GM18909 (cell line): ENCODE data around the gene IFNL3.
"Not testable (repeated sequence)": the region's sequence is repeated elsewhere in the genome, so short reads cannot be mapped to it uniquely, and the experiment has no call there.

Experiments
- ATAC-seq: cut with Tn5 transposase; IDR thresholded peaks from one replicate; pipeline ENCODE4 v1.9.1; 2021; ENCODE audit warnings: mild to moderate bottlenecking; ENCODE audit not compliant: unreplicated experiment, poor library complexity

Gene IFNL3

GRCh38 chr19:39218230-39219007 lies 26.4 kb downstream of the IFNL3 start:
- no peak for ATAC-seq

- ATAC-seq: no peak
These were observed 27.7 kb downstream of the IFNL3 start for GRCh38 chr19:39217094-39217493.

DNA sequence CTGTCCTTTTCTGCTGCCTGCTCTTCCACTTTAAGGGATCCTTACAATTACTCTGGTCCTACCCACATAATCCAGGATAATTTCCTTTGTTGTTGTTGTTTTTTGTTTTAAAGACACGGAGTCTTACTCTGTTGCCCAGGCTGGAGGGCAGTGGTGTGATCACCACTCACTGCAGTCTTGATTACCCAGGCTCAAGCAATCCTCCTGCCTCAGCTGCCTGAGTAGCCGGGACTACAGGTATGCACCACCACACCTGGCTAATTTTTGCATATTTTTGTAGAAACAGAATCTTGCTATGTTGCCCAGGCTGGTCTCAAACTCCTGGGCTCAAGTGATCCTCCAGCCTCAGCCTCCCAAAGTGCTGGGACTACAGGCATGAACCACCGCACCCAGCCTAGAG lies 29.5 kb downstream of the IFNL3 start:
- not testable (repeated sequence) for ATAC-seq

GRCh38 chr19:39212375-39212742 lies 32.4 kb downstream of the IFNL3 start:
- ATAC-seq: no peak

DNA sequence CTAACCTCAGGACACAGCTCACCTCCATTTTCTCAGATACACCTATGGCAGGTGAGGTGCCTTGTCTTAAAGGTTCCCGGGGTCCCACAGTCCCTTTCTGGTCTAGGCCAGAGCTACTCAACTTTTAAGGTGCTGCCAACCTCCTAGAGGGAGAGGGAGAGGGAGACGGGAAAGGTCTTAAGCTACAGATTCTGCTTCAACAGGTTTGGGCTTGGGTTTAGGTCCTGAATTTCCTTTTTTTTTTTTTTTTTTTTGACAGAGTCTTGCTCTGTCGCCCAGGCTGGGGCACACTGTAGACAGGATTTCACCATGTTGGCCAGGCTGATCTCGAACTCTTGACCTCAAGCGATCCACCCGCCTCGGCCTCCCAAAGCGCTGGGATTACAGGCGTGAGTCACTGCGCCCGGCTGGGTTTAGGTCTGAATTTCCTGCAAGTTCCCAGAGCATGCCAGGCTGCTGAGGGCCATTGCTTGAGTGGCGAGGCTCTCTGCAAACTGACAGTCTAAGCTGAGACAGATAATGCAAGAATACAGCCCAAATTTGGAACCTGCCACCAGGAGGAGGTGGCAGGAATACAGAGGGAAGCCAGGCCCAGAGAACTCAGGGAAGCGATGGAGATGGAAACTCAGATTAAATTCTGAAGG lies 33.0 kb downstream of the IFNL3 start:
- ATAC-seq: no peak

DNA sequence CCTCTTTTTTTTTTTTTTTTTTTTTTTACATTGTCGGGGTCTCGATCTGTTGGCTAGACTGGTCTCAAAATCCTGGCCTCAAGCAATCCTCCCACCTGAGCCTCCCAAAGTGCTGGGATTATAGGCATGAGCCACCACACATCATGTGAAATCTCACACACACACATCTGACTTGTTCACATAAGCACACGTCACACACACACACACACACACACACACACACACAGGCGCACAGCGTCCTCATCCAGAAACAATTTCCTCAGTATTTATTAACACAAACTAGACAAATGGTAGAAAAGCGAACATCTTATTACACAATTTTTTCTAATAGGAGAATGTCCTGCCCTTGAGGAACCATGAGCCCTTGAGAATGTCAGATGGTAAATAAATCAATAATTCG lies 35.6 kb downstream of the IFNL3 start:
- no peak for ATAC-seq

GRCh38 chr19:39208175-39208795 lies 36.5 kb downstream of the IFNL3 start:
- no peak for ATAC-seq

- no peak for ATAC-seq
These were observed 37.4 kb downstream of the IFNL3 start for GRCh38 chr19:39207293-39207836.

DNA sequence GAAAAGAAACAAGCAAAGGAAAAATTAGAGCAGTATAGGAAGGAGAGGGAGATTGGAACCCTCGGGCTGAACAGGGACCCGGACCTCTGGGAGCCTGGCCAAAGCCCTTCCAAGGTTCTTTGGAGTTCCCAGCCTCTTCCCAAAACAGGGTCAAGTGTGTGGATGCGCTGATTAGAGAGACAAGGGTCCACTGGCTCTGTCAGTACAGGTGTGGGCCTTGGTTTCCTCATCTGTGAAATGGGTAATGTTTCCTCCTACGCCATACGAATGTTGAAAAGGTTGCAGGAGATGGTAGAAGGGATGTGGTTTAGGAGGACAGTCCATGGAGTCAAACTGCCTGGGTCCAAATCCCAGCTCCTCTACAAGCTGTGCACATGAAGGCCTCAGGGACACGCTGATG lies 38.7 kb downstream of the IFNL3 start:
- ATAC-seq: no peak

GRCh38 chr19:39205449-39205764 lies 39.4 kb downstream of the IFNL3 start:
- ATAC-seq: no peak

GRCh38 chr19:39203372-39204341 lies 41.1 kb downstream of the IFNL3 start, which contains the start of gene SYCN:
Gene SYCN, minus strand, starts transcription at chr19:39204263. Its CDS starts 9 bp downstream, at chr19:39204254.
- ATAC-seq: no peak

DNA sequence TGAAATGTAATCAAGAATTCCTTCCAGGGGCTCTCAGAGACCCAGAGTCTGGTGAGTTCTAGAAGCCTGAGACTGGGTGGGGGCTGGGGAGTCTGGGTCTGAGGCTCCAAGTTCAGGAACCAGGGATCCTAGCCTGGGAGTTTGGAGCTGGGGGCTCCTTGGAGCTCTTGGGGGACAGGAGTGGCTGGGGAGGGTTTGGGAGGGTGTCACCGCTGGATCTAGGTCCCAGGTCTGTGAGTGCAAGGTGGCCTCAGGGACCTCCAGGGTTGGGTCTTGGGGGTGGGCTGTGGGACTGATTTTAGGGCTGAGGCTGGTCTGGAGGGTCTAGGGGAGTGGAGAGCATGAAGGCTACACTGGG lies 41.8 kb downstream of the IFNL3 start:
- no peak for ATAC-seq

DNA sequence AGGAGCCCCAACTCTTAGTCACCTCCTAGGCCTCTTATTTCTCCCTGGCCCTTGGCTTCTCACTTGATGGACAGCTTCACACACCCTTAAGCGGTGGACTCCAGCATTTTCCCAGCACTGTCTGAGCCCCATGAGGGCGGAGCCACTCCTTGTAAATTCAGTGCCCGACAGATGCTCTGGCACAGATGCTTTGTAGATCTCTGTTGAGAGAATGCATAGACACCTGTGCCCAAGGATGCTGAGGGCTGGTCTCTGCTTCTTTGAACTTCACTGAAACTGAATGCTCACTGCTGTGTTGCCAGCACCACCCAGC lies 44.0 kb downstream of the IFNL3 start:
- no peak for ATAC-seq

DNA sequence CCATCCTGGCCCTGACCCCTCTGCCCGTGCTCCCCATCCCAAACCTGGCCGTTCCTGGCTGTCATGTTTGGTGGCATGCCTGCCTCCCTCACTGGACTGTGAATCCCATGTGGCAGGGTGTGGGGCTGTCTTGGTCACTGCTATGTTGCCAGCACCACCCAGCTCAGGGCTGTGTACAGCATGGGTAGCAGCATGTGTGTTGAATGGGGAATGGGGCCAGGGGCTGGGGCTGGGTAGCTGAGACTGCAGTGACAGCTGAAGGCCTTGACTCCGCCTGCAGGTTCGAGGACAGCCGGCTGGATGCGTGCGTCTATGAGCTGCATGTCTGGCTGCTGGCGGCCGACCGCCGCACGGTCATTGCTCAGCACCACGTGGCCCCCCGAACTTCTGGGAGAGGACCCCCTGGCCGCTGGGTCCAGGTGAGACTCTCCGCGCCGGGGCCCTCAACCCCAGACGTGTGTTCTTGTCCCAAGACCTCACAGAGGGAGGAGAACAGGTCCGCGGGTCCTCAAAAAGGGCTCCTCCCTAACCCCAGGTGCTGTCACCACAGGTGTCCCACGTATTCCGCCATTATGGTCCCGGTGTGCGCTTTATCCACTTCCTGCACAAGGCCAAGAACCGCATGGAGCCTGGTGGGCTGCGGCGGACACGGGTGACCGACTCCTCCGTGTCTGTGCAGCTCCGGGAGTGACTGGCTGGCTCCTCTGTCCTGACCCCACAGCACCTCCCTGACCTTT lies 44.6 kb downstream of the IFNL3 start:
- ATAC-seq: no peak

GRCh38 chr19:39199025-39199424 lies 45.8 kb downstream of the IFNL3 start:
- no peak for ATAC-seq

DNA sequence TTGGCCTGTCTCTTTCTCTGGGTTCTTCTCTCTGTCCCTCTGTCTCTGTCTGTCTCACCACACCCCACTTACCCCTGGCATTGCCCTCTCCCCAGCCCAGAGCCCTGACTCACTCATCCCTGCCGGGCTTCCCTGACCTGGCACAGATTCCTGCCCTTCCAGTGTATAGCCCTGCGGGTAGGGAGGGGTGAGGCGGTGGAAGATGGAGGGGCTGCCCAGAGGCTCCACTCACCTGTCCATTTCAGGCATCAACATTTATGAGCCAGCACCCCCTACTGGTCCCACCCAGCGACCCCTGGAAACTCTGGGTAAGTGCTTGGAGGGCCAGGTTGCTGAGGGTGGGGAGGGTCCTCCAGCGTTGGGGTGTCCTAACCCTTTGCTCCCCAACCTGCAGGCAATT lies 47.0 kb downstream of the IFNL3 start:
- ATAC-seq: no peak

GRCh38 chr19:39196860-39197562 lies 47.8 kb downstream of the IFNL3 start, which contains the start of gene NCCRP1:
Gene NCCRP1, plus strand, starts transcription at chr19:39196964. Its CDS starts 19 bp downstream, at chr19:39196983.
- ATAC-seq: no peak

DNA sequence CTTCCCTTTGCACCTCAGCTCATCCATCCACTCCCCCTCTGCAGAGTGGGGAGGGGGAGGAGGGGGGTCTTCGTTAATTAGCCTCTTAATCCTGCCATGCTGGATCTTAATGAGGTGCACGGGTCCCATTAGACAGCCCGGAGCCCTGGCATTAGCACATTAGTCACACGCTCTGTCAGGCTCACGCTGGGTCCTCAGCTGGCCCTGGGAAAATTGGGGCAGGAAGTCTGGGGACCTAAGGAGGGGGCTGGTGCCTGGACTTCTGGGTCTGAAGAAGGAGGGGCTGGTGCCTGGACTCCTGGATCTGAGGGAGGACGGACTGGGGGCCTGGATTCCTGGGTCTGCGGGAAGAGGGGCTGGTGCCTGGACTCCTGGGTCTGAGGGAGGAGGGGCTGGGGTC lies 48.5 kb downstream of the IFNL3 start:
- no peak for ATAC-seq

DNA sequence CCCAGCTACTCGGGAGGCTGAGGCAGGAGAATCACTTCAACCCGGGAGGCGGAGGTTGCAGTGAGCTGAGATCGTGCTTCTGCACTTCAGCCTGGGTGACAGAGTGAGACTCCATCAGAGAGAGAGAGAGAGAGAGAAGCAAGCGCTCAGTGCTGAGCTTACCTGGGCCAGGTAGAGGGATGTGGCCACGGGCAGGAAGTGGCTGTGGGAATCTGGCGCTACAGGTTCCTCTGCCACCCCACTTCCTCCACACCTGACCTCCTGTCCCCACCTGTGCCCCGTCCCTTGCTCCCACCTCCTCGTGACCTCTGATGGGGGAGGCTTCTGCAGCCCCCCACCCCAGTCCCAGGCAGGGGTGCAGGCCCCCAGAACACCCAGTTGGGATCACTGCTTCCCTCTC lies 49.1 kb downstream of the IFNL3 start:
- ATAC-seq: no peak
